Dermis microvascular lymphatic vessel endothelial cell (primary cell): ENCODE results near the gene MSTN. TPM values are rescaled to one million over a fixed set of nuclear protein-coding genes. Genes with fewer than 3 reads are reported as not detected.
"Not testable (repeated sequence)": the region's sequence is repeated elsewhere in the genome, so short reads cannot be mapped to it uniquely, and the experiment has no call there.

Experiments
- DNase-seq, 2 donors: peaks; one replicate each; pipeline versions ENCODE4 v3.0.0 to v3.0.0-alpha.2; 2010; ENCODE audit warnings: low read depth in 2 of 2
- total RNA-seq: library from RNA; depleted of rRNA; stranded (reverse); fragments of >200 nt; gene quantifications from 2 replicates; pipeline ENCODE4 v1.2.1, GENCODE V29; 2014

MSTN gene
- total RNA-seq, 1 donor from 2014 or later, result under 0.01 TPM

DNA sequence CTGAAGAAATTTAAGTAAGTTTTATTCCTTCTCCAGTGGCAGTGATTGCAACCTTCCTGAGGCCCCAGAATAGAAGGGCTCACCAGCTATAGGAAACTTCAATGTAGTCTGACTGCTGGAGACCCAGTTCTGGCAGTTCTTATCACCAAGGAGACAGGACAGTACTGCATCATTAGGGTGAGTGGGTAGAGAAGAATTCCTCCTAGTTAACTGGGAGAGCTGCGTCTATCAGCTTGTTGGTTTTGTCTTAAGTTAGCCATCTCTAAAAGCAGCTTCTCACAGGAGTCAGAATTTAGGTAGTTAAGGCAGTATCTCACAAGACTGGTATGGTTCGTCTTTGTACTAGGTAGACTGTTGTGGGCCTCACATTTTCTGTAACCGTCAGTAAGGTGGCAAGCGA is 3.3 kb upstream of the MSTN start:
- no peak for DNase-seq

DNA sequence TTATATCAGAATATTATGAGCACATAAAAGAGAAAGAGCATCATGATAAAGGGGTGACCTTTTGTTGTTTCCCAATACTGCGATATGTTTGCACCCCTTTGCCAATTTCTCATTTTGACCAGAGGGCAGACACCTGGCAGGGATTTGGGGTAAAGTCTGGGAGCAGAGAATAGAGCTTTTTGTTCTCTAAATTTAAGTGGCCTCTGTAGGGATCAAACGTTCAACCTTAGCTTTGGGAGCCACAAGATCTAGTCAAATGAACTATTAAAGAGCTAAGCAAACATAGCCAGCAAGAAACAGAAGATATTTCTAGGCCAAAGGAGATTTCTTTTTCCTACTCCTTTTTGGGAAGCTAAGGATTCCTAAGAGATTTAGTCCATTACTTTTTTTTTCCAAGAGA is 1.1 kb upstream of the MSTN start:
- no peak for DNase-seq

DNA sequence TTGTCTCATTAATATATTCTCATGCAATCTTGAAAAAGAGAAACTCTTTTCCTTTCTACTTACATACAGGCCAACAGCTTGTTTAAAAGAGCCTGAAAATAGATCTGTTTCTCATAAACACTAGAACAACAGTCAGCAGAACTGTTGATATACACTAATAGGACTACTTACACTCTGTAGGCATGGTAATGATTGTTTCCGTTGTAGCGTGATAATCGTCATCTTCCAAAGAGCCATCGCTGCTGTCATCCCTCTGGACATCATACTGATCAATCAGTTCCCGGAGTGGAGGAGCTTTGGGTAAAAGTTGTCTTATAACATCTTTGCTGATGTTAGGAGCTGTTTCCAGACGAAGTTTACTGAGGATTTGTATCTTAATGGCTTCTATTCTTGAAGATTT is 476 bp downstream of the MSTN start:
- no peak for DNase-seq

DNA sequence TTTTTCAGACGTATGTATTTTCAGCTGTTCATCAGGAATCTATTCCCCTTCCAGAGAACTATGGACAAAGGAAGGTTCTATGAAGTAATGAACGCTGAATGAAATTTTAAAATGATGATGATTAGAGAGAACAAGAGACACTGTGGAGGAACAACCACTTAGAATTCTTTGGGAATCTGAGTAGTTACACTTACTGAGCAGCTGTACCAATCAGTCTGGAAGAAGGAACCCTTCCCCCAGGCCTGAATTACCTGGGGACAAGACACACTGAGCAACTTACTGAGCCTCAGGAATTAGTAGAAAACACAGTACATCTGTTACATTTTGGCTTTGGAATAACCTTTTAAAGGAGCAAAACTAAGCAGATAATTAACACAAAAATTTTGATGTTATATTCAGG is 1.9 kb downstream of the MSTN start:
- no peak for DNase-seq

DNA sequence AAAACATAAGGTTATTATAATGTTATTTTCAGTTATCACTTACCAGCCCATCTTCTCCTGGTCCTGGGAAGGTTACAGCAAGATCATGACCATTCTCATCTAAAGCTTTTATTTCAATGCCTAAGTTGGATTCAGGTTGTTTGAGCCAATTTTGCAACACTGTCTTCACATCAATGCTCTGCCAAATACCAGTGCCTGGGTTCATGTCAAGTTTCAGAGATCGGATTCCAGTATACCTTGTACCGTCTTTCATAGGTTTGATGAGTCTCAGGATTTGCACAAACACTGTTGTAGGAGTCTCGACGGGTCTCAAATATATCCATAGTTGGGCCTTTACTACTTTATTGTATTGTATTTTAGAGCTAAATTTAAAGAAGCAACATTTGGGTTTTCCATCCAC is 2.5 kb downstream of the MSTN start:
- no peak for DNase-seq

DNA sequence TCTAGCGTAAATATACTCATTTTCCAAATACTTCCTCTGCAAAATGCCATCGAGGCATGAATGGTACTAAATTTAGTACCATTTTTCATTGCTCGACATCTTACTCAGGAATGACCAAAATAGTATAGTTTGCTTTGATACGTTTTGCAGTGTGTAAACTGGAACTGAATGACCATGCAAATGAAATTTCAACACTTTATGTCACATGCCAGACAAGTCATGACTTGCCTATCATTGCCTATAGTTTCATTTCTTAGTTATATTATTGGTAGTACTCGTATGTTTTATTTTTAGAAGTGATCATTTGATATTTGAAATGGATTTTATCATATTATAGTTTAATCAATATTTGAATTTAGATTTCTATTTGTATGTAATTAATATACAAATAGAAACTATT is 9.1 kb downstream of the MSTN start:
- DNase-seq, result no peak

DNA sequence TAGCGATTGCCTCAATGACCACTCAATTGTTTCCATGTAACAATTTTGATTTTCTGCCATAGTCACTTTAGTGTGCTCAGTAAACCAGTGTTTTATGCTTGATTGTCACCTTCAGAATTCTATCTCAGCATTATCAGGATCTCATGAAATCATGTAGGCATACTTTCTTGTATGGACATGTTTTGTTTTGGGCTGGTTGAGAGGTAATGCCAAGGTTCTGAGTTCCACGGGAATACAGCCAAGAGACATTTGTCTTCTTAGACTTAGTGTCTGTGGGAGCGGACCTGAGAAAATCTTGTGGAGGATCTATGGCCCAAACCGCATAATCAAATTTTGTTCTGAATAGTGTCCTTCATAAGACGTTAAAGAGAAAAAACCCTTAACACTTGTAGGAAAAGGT is 10.2 kb downstream of the MSTN start:
- DNase-seq, result no peak

DNA sequence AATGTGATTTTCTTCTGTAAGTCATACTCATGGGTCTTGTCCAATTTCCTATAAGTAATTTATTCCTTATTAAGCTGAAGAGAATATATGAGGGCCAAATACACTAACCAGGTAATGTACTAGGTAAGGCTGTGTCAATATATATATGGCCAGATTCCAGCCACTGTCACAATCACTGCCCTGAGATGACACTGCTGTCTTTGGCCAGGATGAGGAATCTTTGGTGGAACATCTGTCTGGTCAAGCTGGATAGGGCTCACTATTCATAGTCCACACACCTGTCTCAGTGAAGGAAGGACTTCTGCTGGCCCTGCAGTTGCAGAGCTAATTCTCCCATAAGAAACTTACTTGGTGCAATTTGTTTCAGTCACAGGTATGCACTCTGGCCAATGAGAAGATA is 11.3 kb downstream of the MSTN start:
- no peak for DNase-seq

DNA sequence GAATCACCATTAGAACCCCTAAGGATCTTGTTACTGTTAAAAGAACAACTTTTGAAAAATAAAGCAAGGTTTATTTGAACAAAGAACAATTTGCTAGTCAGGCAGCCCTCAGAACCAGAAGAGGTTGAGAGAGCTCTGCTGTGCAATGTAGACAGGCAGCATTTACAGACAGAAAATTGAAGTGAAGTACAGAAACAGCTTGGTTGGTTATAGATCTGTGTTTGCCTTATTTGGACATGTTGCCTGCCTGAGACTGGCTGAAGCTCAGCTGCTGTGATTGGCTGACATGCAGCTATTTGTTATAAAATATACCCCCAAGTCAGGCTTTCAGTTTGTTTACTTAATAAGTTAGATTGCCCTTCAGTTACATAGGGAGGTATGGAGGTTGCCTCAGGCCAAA is 12.5 kb downstream of the MSTN start:
- DNase-seq, result no peak

DNA sequence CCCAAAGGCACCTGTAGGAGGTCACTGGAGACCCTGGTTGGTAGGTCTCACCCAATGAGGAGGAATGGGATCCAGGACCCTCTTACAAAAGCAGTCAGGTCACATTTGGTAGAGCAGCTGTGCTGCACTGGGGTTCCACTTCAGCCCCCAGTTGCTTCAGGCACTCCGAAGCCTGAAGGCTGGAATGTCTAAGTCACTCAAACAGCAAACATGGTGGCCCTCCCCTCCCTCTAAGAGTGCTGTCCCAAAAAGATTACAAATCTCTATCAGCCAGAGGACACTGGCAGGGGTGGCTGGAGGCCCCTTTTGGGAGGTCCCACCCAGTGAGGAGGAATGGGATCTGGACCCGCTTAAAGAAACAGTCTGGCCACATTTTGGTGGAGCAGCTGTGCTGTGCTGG is 17.7 kb downstream of the MSTN start:
- DNase-seq, result no peak

DNA sequence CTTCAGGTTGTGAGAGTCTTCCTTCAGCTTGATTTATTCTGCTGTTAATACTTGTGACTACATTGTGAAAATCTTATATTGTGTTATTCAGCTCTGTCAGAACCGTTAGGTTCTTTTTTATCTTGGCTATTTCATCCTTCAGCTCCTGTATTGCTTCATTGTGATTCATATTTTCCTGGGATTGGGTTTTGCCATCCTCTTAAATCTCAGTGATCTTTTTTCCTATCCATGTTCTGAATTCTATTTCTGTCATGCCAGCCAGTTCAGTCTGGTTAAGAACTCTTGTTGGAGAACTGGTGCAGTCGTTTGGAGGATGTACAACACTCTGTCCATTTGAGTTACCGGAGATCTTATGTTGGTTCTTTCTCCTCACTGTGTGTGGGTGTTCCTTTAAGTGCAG is 19.1 kb downstream of the MSTN start:
- no peak for DNase-seq

DNA sequence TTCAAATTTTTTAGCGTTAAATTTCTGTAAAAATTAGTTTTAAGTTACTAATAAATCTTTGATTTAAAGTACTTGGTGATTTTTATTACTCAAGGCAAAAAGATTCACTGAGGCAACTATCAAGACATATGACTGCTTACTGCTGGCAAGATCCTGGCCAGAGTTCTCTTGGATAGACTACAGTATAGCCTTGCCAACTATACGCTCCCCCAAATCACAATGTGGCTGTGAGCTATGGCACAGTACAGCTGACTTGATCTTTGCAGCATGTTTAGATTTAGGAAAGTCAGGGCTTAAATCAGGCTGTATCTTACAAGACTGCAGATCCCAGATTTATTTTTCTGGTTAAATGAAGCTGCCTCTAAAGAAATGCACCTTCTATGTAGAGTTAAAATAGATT is 26.5 kb downstream of the MSTN start:
- no peak for DNase-seq

DNA sequence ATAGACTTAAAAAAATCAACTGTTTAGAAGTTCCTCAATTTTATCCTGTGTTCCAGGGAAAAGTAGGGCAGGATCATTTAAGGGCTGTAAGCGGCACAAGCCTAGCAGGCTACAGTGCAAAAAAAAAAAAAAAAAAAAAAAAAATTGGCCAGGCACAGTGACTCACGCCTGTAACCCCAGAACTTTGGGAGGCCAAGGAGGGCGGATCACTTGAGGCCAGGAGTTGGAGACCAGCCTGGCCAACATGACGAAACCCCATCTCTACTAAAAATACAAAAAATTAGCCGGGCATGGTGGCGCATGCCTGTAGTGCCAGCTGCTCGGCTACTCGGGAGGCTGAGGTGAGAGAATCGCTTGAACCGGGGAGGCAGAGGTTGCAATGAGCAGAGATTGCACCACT is 28.1 kb downstream of the MSTN start:
- not testable (repeated sequence) for DNase-seq

DNA sequence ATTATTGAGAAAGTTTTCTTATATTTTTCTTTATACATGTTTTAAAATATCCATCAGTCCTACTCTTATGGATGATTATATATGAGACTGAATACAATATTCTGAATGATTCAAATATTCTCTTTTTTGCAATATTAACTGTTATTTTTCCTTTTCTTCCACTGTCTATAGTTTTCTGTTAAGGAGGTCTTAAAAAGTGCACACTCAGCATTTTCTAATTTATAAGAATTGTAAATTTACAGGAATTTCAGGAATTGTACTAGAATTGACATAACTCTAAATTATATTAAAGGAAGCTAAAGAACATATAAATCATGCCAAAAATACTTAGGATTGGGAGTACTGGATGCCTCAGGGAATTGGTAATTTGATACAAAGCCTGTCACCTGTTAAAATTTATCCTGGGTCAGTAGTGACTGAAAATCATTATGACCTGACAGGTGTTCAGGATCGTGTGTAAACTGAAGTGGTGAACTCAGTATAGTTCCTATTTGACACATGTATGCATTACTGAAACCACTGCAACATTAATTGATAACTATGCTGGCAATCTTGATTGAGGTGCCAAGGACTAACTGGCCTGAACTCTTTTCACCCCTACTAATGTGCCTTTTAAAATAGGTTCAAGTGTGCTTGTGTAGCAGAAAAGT is 30.4 kb downstream of the MSTN start:
- DNase-seq, result no peak

DNA sequence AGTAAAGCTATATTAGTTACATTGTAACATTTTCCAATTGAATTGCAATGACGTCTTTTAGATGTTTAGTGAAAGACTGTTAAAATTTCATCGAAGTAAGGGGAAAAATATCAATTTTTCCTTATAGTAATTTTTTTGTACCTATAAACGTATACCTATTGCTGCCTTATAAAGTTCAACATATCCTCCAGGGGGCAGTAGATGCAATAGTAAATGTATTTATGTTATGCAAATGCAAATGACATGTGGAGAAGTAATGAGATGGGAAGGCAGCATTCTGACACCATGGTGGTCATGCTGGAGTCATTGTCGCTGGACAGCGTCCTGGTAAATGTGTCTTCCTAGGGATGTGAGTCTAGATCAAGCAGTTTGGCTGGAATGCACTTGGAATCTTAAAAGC is 38.7 kb downstream of the MSTN start:
- DNase-seq, result peak; percentile 25 to 60

DNA sequence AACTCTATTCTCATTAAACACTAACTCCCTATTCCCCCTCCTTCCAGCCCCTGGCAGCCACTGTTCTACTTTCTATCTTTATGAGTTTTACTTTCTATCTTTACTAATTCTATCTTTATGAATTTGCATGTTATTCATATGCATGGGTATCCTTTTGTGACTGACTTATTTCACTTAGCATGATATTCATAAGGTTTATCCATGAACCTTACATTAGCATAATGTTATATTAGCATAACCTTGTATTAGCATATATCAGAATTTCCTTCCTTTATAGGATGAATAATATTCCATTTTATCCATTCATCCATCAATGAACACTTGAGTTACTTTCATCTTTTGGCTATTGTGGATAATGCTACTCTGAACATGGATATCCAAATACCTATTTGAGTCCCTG is 41.8 kb downstream of the MSTN start:
- no peak for DNase-seq

DNA sequence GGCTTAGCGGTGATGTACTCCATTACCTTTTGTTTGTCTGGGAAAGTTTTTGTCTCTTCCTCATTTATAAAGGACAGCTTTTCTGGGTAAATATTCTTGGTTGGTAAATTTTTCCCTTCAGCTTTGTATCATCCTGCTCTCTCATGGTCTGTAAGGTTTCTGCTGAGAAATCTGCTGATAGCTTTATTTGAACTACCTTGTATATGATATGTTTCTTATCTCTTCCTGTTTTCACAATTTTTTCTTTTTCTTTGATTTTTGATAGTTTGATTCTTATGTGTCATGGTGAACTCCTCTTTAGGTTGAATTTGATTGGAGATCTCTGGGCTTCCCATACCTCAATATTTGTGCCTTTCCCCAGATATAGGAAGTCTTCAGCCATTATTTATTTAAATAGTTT is 44.7 kb downstream of the MSTN start:
- DNase-seq, result no peak

DNA sequence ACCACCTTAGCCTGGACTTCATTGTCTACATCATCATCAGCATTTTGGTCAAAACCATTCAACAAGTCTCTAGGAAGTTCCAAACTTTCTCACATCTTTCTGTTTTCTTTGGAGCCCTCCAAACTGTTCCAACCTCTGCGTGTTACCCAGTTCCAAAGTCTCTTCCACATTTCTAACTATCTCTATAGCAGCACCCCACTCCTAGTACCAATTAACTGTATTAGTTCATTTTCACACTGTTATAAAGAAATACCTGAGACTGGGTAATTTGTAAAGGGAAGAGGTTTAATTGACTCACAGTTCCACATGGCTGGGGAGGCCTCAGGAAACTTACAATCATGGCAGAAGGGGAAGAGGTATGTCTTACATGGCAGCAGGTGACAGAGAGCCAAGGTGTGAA is 46.6 kb downstream of the MSTN start:
- not testable (repeated sequence) for DNase-seq
